Skeletal muscle tissue (tissue), 4 donors: ENCODE data around the gene GPC6. TPM values are rescaled to one million over a fixed set of nuclear protein-coding genes. Genes with fewer than 3 reads are reported as not detected.

Experiments
- H3K27ac ChIP-seq: one replicate; pipeline ENCODE4 v1.7.0; 2013; ENCODE audit warnings: mild to moderate bottlenecking, low read depth, low read length, inconsistent platforms
- H3K27me3 ChIP-seq, 3 donors: one replicate each; pipeline ENCODE4 v1.7.0; 2013; ENCODE audit warnings: low read length in 3 of 3; ENCODE audit not compliant: control insufficient read depth in 3 of 3, insufficient read depth in 3 of 3
- H3K36me3 ChIP-seq, 3 donors: one replicate each; pipeline ENCODE4 v1.7.0; 2013; ENCODE audit warnings: low read length in 3 of 3; ENCODE audit not compliant: control insufficient read depth in 3 of 3, insufficient read depth in 3 of 3
- H3K4me1 ChIP-seq, 3 donors: one replicate each; pipeline ENCODE4 v1.7.0; 2013; ENCODE audit warnings: low read length in 3 of 3, mild to moderate bottlenecking in 3 of 3; ENCODE audit not compliant: control insufficient read depth in 3 of 3, insufficient read depth in 3 of 3
- H3K4me3 ChIP-seq, 3 donors: one replicate each; pipeline ENCODE4 v1.7.0; 2013; ENCODE audit warnings: low read length in 3 of 3
- H3K9ac ChIP-seq, 3 donors: one replicate each; pipeline ENCODE4 v1.7.0; 2013; ENCODE audit warnings: low read length in 3 of 3, mild to moderate bottlenecking in 3 of 3, moderate library complexity in 2 of 3, low read depth in 1 of 3
- H3K9me3 ChIP-seq, 3 donors: one replicate each; pipeline ENCODE4 v1.7.0; 2013; ENCODE audit warnings: low read length in 3 of 3; ENCODE audit not compliant: control insufficient read depth in 3 of 3
- total RNA-seq: library from RNA; depleted of rRNA; stranded (reverse); fragments of >200 nt; gene quantifications from one replicate; pipeline ENCODE4 v1.2.3, GENCODE V29; 2014
- donor health status: Osteomylitis.

The GPC6 gene
- total RNA-seq, 1 donor from 2014 or later = 7.8 TPM

GRCh38 chr13:94311893-94312292, 1085.3 kb downstream of the GPC6 start:
- no peaks in the 10 kb centered on the region for H3K27me3 ChIP-seq
- no peaks in the 10 kb centered on the region for H3K36me3 ChIP-seq
- no peaks in the 10 kb centered on the region for H3K9me3 ChIP-seq
- H3K4me3 ChIP-seq = no peak overlapping the region
- no peak overlapping the region for H3K9ac ChIP-seq
- no peak overlapping the region for H3K27ac ChIP-seq
- no peaks in the 10 kb centered on the region for H3K4me1 ChIP-seq

GRCh38 chr13:94312511-94313216, 1086.1 kb downstream of the GPC6 start:
- Histone ChIP-seq H3K4me1 (no peaks in the 10 kb centered on the region), H3K9ac (no peak overlapping the region), H3K4me3 (no peak overlapping the region), H3K27ac (no peak overlapping the region), H3K27me3 (no peaks in the 10 kb centered on the region), H3K9me3 (no peaks in the 10 kb centered on the region), H3K36me3 (no peaks in the 10 kb centered on the region)

- H3K36me3 ChIP-seq = no peaks in the 10 kb centered on the region
- no peak overlapping the region for H3K4me3 ChIP-seq
Measured at GRCh38 chr13:94313321-94313910, 1086.8 kb downstream of the GPC6 start.

GRCh38 chr13:94313926-94314325, 1087.3 kb downstream of the GPC6 start:
- H3K27ac ChIP-seq = no peak overlapping the region
- no peaks in the 10 kb centered on the region for H3K27me3 ChIP-seq
- H3K4me1 ChIP-seq = no peaks in the 10 kb centered on the region
- no peak overlapping the region for H3K9ac ChIP-seq
- no peak overlapping the region for H3K4me3 ChIP-seq
- H3K9me3 ChIP-seq = no peaks in the 10 kb centered on the region
- no peaks in the 10 kb centered on the region for H3K36me3 ChIP-seq

More at GRCh38 chr13:94313321-94313910, 1086.8 kb downstream of the GPC6 start:
- Histone ChIP-seq H3K27me3 (no peaks in the 10 kb centered on the region), H3K9ac (no peak overlapping the region), H3K9me3 (no peaks in the 10 kb centered on the region), H3K4me1 (no peaks in the 10 kb centered on the region), H3K27ac (no peak overlapping the region)

- Histone ChIP-seq H3K27me3 (no peaks in the 10 kb centered on the region), H3K27ac (no peak overlapping the region), H3K4me1 (no peaks in the 10 kb centered on the region), H3K36me3 (no peaks in the 10 kb centered on the region), H3K4me3 (no peak overlapping the region), H3K9me3 (no peaks in the 10 kb centered on the region), H3K9ac (no peak overlapping the region)
Measured at GRCh38 chr13:94315188-94315587, 1088.6 kb downstream of the GPC6 start.

GRCh38 chr13:94317063-94317491, 1090.5 kb downstream of the GPC6 start:
- Histone ChIP-seq H3K4me3 (no peak overlapping the region), H3K27ac (no peak overlapping the region), H3K9me3 (no peaks in the 10 kb centered on the region), H3K9ac (no peak overlapping the region), H3K27me3 (no peaks in the 10 kb centered on the region), H3K36me3 (no peaks in the 10 kb centered on the region), H3K4me1 (no peaks in the 10 kb centered on the region)

- Histone ChIP-seq H3K27me3 (no peaks in the 10 kb centered on the region), H3K4me1 (no peaks in the 10 kb centered on the region), H3K9me3 (no peaks in the 10 kb centered on the region), H3K27ac (no peak overlapping the region), H3K4me3 (no peak overlapping the region), H3K9ac (no peak overlapping the region), H3K36me3 (no peaks in the 10 kb centered on the region)
Measured at GRCh38 chr13:94318418-94318817, 1091.8 kb downstream of the GPC6 start.

GRCh38 chr13:94319501-94319900, 1092.9 kb downstream of the GPC6 start:
- Histone ChIP-seq H3K9ac (no peak overlapping the region), H3K9me3 (no peaks in the 10 kb centered on the region), H3K4me1 (no peaks in the 10 kb centered on the region), H3K36me3 (no peaks in the 10 kb centered on the region), H3K27ac (no peak overlapping the region), H3K27me3 (no peaks in the 10 kb centered on the region), H3K4me3 (no peak overlapping the region)

GRCh38 chr13:94322925-94323763, 1096.5 kb downstream of the GPC6 start:
- Histone ChIP-seq H3K27ac (no peak overlapping the region), H3K9me3 (no peaks in the 10 kb centered on the region), H3K9ac (no peak overlapping the region), H3K4me3 (no peak overlapping the region), H3K36me3 (no peaks in the 10 kb centered on the region), H3K4me1 (no peaks in the 10 kb centered on the region), H3K27me3 (no peaks in the 10 kb centered on the region)
